Measurements from ENCODE around the gene DNLZ.
A peak's percentile ranks its signal among the peaks of the same experiment; 100 is the strongest.

Gene DNLZ

GRCh38 chr9:136330406-136330990 is 33.0 kb downstream of the DNLZ start:
- Histone ChIP-seq H3K36me3 (ENCODE audit: control insufficient read depth, insufficient read depth, low read length) (no peaks in the 10 kb centered on the region), H3K4me3 (ENCODE audit: low read depth, low read length) (no peak overlapping the region), H3K9me3 (ENCODE audit: control insufficient read depth, low read length) (no peaks in the 10 kb centered on the region), H3K4me1 (no peaks in the 10 kb centered on the region), H3K79me2 (no peaks in the 10 kb centered on the region), H2AFZ (no peak overlapping the region), H3K27me3 (ENCODE audit: control insufficient read depth, insufficient read depth, low read length) (no peaks in the 10 kb centered on the region), H3K9ac (no peak overlapping the region), H3K4me2 (ENCODE audit: low read length) (no peak overlapping the region), H3K27ac (no peak overlapping the region)
- TF ChIP-seq CTCF (IDR thresholded peaks at IDR 0.05), result no peak

GRCh38 chr9:136329636-136330405 is 33.7 kb downstream of the DNLZ start:
- H3K9ac ChIP-seq, result no peak overlapping the region
- H2AFZ ChIP-seq, result no peak overlapping the region
- no peaks in the 10 kb centered on the region for H3K4me1 ChIP-seq
- H3K9me3 ChIP-seq (ENCODE audit: control insufficient read depth, low read length), result no peaks in the 10 kb centered on the region
- no peaks in the 10 kb centered on the region for H3K27me3 ChIP-seq (ENCODE audit: control insufficient read depth, insufficient read depth, low read length)
- TF ChIP-seq CTCF (IDR thresholded peaks at IDR 0.05), result no peak
- H3K4me3 ChIP-seq (ENCODE audit: low read depth, low read length), result no peak overlapping the region
- no peaks in the 10 kb centered on the region for H3K36me3 ChIP-seq (ENCODE audit: control insufficient read depth, insufficient read depth, low read length)
- H3K4me2 ChIP-seq (ENCODE audit: low read length), result no peak overlapping the region
- H3K79me2 ChIP-seq, result no peaks in the 10 kb centered on the region
- no peak overlapping the region for H3K27ac ChIP-seq

GRCh38 chr9:136329211-136329627 is 34.3 kb downstream of the DNLZ start:
- no peak overlapping the region for H3K4me3 ChIP-seq (ENCODE audit: low read depth, low read length)
- H3K9me3 ChIP-seq (ENCODE audit: control insufficient read depth, low read length), result no peaks in the 10 kb centered on the region
- H3K4me2 ChIP-seq (ENCODE audit: low read length), result no peak overlapping the region
- H2AFZ ChIP-seq, result no peak overlapping the region
- H3K27ac ChIP-seq, result no peak overlapping the region
- H3K4me1 ChIP-seq, result no peaks in the 10 kb centered on the region
- H3K36me3 ChIP-seq (ENCODE audit: control insufficient read depth, insufficient read depth, low read length), result no peaks in the 10 kb centered on the region
- no peak overlapping the region for H3K9ac ChIP-seq
- no peaks in the 10 kb centered on the region for H3K27me3 ChIP-seq (ENCODE audit: control insufficient read depth, insufficient read depth, low read length)
- TF ChIP-seq CTCF (IDR thresholded peaks at IDR 0.05), result no peak
- H3K79me2 ChIP-seq, result no peaks in the 10 kb centered on the region

GRCh38 chr9:136328622-136329041 is 34.9 kb downstream of the DNLZ start:
- Histone ChIP-seq H3K4me1 (no peaks in the 10 kb centered on the region), H3K4me2 (ENCODE audit: low read length) (peak overlapping the region; percentile 87), H3K27ac (no peak overlapping the region), H3K4me3 (ENCODE audit: low read depth, low read length) (peak overlapping the region; percentile 38), H3K27me3 (ENCODE audit: control insufficient read depth, insufficient read depth, low read length) (no peaks in the 10 kb centered on the region), H3K36me3 (ENCODE audit: control insufficient read depth, insufficient read depth, low read length) (no peaks in the 10 kb centered on the region), H3K9ac (no peak overlapping the region), H2AFZ (no peak overlapping the region), H3K79me2 (no peaks in the 10 kb centered on the region), H3K9me3 (ENCODE audit: control insufficient read depth, low read length) (no peaks in the 10 kb centered on the region)
- no peak for TF ChIP-seq CTCF (IDR thresholded peaks at IDR 0.05)
